WTC11 (cell line): ENCODE measurements around the gene OLIG1. TPM values are rescaled to one million over a fixed set of nuclear protein-coding genes. Genes with fewer than 3 reads are reported as not detected.

Experiments used
- ATAC-seq: fragments of 200-7000 bp; cut with Tn5 transposase; 2 replicates; pipeline ENCODE4 v1.10.0; 2021; ENCODE audit warnings: mild to moderate bottlenecking, moderate library complexity
- CTCF ChIA-PET: fragments of 300-600 bp; sonication (Branson Sonifier 250); formaldehyde crosslinking; loops from one replicate; lab custom pipeline; 2021; ENCODE audit warnings: antibody characterized with exemption; lab: Charles Lee
- POLR2A ChIA-PET: fragments of 350-600 bp; sonication (Branson Sonifier 250); formaldehyde crosslinking; loops from one replicate; lab custom pipeline; 2021; ENCODE audit warnings: antibody characterized with exemption; lab: Charles Lee
- DNase-seq: peaks from one replicate; pipeline ENCODE4 v3.0.0; 2021; ENCODE audit warnings: low spot score
- H3K27ac Mint-ChIP-seq: 2 replicates; pipeline ENCODE4 v1.8.0; 2021; ENCODE audit warnings: mixed read lengths
- H3K27me3 Mint-ChIP-seq: 2 replicates; pipeline ENCODE4 v1.8.0; 2021; ENCODE audit warnings: low read depth, mild to moderate bottlenecking, moderate library complexity, mixed read lengths
- H3K36me3 Mint-ChIP-seq: 2 replicates; pipeline ENCODE4 v1.8.0; 2021; ENCODE audit warnings: mixed read lengths
- H3K4me1 Mint-ChIP-seq: 2 replicates; pipeline ENCODE4 v1.8.0; 2022; ENCODE audit warnings: mixed read lengths
- H3K4me3 Mint-ChIP-seq: 2 replicates; pipeline ENCODE4 v1.8.0; 2021; ENCODE audit warnings: mild to moderate bottlenecking, moderate library complexity, mixed read lengths
- H3K9me3 Mint-ChIP-seq: 2 replicates; pipeline ENCODE4 v1.8.0; 2021; ENCODE audit warnings: mixed read lengths
- ARID4B ChIP-seq: sonication (generic); formaldehyde crosslinking; IDR thresholded peaks from 2 replicates; pipeline ENCODE4 v1.8.0; 2023; ENCODE audit warnings: missing genetic modification reagents, mild to moderate bottlenecking, borderline replicate concordance
- ATF6 ChIP-seq: sonication (generic); formaldehyde crosslinking; IDR thresholded peaks from 2 replicates; pipeline ENCODE4 v1.8.1; 2023; ENCODE audit warnings: mild to moderate bottlenecking, missing genetic modification reagents
- EMX1 ChIP-seq: fragments of 250-450 bp; sonication (Bioruptor Pico); IDR thresholded peaks from 2 replicates; pipeline ENCODE4 v1.8.0; 2021; ENCODE audit warnings: mild to moderate bottlenecking
- TEAD4 ChIP-seq: sonication (generic); formaldehyde crosslinking; IDR thresholded peaks from 2 replicates; pipeline ENCODE4 v1.8.0; 2022; ENCODE audit warnings: mild to moderate bottlenecking, missing genetic modification reagents
- ZNF423 ChIP-seq: fragments of 250-450 bp; sonication (Bioruptor Pico); IDR thresholded peaks from 2 replicates; pipeline ENCODE4 v2.1.2; 2022; ENCODE audit warnings: mild to moderate bottlenecking, moderate library complexity
- ZNF425 ChIP-seq: fragments of 250-450 bp; sonication (Bioruptor Pico); conservative IDR thresholded peaks from 2 replicates; pipeline ENCODE4 v1.9.0; 2021; ENCODE audit warnings: mild to moderate bottlenecking
- ZNF532 ChIP-seq: fragments of 250-450 bp; sonication (Bioruptor Pico); IDR thresholded peaks from 2 replicates; pipeline ENCODE4 v1.9.0; 2021; ENCODE audit warnings: mild to moderate bottlenecking, borderline replicate concordance
- total RNA-seq: library from RNA; stranded (reverse); gene quantifications from 3 replicates; pipeline ENCODE4 v1.2.3, GENCODE V29; 2021

The OLIG1 gene
- total RNA-seq, 1 experiment from 2014 or later, result 2.1 TPM

GRCh38 chr21:33033961-33034413 is 36.0 kb upstream of the OLIG1 start:
- Mint-ChIP-seq H3K27ac (no peak overlapping the region), H3K27me3 (peaks cover 97% of the 10 kb centered on the region), H3K4me3 (peak overlapping the region; percentile 48; the same call in 1 of the 2 replicates), H3K9me3 (no peaks in the 10 kb centered on the region), H3K4me1 (peaks cover 50% of the 10 kb centered on the region), H3K36me3 (no peaks in the 10 kb centered on the region)
- DNase-seq (no peak), ATAC-seq (no peak)
- POLR2A ChIA-PET, result interaction anchor here (0.5 kb wide), 1 partner anchor 29 kb away, joined by 3 read pairs; no protein-coding TSS in a partner anchor
- CTCF ChIA-PET, result interaction anchor here (0.8 to 6.5 kb wide), 6 partner anchors 8 to 163 kb away, joined by 3 to 28 read pairs (median 4); partner anchors contain the start of gene OLIG2
- TF ChIP-seq ATF6, result no peak
- no peak for TF ChIP-seq ZNF425 (CRISPR knock-in tag)
- TF ChIP-seq ARID4B, result no peak
- TF ChIP-seq EMX1 (CRISPR knock-in tag), result no peak
- no peak for TF ChIP-seq TEAD4 (CRISPR knock-in tag)

- Mint-ChIP-seq H3K27ac (no peak overlapping the region), H3K36me3 (no peaks in the 10 kb centered on the region)
These were observed 34.8 kb upstream of the OLIG1 start for GRCh38 chr21:33035147-33035546.

More at GRCh38 chr21:33035147-33035546, 34.8 kb upstream of the OLIG1 start:
- TF ChIP-seq ZNF532 (CRISPR knock-in tag), result no peak
- TF ChIP-seq ZNF423, result peak; percentile 46; the same call in 1 of the 2 replicates
- DNase-seq, result no peak
- peak; percentile 4 for ATAC-seq
- Mint-ChIP-seq H3K4me3 (no peak overlapping the region), H3K27me3 (peaks cover 85% of the 10 kb centered on the region), H3K4me1 (peaks cover 42% of the 10 kb centered on the region), H3K9me3 (0 out of 2 replicates have a peak, but pooled peaks cover under 1% of the 10 kb centered on the region)
- ChIA-PET POLR2A (no interaction called here), CTCF (interaction anchor here (1.0 to 6.5 kb wide), 3 partner anchors 9 to 92 kb away, joined by 3 to 28 read pairs (median 12); partner anchors contain the start of gene OLIG2)
